Measurements from ENCODE around the gene AXL.

The AXL gene

DNA sequence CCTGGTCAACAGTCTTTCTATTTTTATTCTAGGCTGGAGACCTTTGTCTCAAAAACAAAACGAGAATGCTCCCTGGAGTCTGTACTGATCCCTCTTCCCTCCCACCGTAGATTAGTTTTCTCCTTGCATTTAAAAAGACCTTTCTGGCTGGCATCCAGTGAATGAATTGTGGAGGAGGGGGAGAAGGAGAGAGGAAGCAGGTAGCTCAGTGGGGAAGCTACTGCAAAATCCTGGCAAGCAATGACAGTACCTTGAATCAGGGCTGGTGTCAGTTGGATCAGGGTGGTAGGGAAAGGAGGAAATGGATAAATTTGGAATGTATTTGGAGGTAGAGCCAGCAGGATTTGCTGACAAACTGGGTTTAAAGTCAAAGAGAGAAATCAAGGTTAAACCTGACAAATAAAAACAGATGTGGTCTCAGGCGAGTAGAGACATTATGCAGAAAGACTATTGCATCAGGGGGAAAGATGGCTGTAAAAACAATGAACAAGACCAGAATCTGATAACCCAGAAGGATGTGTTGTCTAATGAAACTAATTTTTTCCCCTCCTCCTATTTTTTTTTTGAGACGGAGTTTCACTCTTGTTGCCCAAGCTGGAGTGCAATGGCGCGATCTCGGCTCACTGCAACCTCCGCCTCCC lies 29.5 kb upstream of the AXL start:
- ATAC-seq (ENCODE audit: insufficient read depth, low read depth) (no peak), DNase-seq (no peak)
- no peaks in the 10 kb centered on the region for H3K36me3 ChIP-seq (ENCODE audit: insufficient read depth, low read length)
- no peaks in the 10 kb centered on the region for H3K27me3 ChIP-seq (ENCODE audit: insufficient read depth, low read length, poor library complexity)
- H3K9me3 ChIP-seq (ENCODE audit: insufficient read depth, low read length, severe bottlenecking): no peaks in the 10 kb centered on the region
- TF ChIP-seq, protein P1, sequence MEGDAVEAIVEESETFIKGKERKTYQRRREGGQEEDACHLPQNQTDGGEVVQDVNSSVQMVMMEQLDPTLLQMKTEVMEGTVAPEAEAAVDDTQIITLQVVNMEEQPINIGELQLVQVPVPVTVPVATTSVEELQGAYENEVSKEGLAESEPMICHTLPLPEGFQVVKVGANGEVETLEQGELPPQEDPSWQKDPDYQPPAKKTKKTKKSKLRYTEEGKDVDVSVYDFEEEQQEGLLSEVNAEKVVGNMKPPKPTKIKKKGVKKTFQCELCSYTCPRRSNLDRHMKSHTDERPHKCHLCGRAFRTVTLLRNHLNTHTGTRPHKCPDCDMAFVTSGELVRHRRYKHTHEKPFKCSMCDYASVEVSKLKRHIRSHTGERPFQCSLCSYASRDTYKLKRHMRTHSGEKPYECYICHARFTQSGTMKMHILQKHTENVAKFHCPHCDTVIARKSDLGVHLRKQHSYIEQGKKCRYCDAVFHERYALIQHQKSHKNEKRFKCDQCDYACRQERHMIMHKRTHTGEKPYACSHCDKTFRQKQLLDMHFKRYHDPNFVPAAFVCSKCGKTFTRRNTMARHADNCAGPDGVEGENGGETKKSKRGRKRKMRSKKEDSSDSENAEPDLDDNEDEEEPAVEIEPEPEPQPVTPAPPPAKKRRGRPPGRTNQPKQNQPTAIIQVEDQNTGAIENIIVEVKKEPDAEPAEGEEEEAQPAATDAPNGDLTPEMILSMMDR (IDR thresholded peaks at IDR 0.05; ENCODE audit: borderline replicate concordance, extremely low read depth, low read length, poor library complexity, severe bottlenecking): no peak
- no peak for TF ChIP-seq EZH2 (IDR thresholded peaks at IDR 0.05; ENCODE audit: borderline replicate concordance, low read depth, low read length, severe bottlenecking)
- no peak overlapping the region for H3K9ac ChIP-seq (ENCODE audit: low read depth, low read length)
- no peak overlapping the region for H3K4me3 ChIP-seq (ENCODE audit: low read depth in 1 of 2, low read length in 2 of 2)
- no peak overlapping the region for H3K4me2 ChIP-seq (ENCODE audit: insufficient read depth, low read length)
- H3K4me1 ChIP-seq (ENCODE audit: insufficient read depth, low read length): peaks cover 4% of the 10 kb centered on the region; the same call in 1 of the 2 replicates
- H3K79me2 ChIP-seq (ENCODE audit: insufficient read depth, low read length): no peaks in the 10 kb centered on the region
- no peak overlapping the region for H3K27ac ChIP-seq (ENCODE audit: low read length)
- no peak overlapping the region for H2AFZ ChIP-seq (ENCODE audit: low read depth, low read length)
- H4K20me1 ChIP-seq (ENCODE audit: insufficient read depth, low read length): no peaks in the 10 kb centered on the region

DNA sequence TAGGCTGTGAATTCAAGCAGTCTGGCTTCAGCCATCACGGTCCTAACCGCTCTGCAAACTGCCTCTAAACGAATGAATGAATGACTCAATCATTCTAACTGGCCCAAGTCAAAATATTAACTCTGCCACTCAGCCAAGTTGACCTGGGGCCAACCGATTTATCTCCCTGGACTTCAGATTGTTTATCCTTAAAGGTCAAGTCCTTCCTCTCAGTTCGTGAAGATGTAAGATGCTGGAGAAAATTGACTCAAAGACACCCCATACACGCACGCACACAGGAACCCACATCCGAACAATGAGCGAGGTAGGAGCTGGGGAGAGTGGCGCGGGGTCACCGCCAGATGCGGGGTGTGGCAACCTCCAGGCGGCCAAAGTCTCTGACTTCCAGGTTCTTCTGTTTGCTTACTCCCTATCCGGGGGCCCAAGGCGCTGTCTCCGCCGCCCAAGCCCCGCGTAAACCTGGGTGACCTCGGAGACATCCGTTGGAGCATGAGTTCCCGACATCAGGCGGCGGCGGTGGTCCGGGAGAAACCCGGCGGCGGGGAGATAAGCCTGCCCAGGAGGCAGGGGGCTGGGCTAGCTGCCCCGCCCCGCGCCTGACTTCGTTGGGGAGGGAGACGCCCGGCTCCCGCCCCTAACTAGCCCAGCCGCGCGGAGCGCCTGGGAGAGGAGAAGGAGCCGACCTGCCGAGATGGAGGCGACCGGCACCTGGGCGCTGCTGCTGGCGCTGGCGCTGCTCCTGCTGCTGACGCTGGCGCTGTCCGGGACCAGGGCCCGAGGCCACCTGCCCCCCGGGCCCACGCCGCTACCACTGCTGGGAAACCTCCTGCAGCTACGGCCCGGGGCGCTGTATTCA lies 26.2 kb upstream of the AXL start, which contains the start of gene CYP2S1:
CYP2S1 (plus strand) TSS at position 646 of the 856 bp plus-strand sequence; CDS start at position 692, 46 bp downstream.
- Histone ChIP-seq H3K36me3 (ENCODE audit: insufficient read depth, low read length) (no peaks in the 10 kb centered on the region), H2AFZ (ENCODE audit: low read depth, low read length) (no peak within 1 kb of the TSS)

DNA sequence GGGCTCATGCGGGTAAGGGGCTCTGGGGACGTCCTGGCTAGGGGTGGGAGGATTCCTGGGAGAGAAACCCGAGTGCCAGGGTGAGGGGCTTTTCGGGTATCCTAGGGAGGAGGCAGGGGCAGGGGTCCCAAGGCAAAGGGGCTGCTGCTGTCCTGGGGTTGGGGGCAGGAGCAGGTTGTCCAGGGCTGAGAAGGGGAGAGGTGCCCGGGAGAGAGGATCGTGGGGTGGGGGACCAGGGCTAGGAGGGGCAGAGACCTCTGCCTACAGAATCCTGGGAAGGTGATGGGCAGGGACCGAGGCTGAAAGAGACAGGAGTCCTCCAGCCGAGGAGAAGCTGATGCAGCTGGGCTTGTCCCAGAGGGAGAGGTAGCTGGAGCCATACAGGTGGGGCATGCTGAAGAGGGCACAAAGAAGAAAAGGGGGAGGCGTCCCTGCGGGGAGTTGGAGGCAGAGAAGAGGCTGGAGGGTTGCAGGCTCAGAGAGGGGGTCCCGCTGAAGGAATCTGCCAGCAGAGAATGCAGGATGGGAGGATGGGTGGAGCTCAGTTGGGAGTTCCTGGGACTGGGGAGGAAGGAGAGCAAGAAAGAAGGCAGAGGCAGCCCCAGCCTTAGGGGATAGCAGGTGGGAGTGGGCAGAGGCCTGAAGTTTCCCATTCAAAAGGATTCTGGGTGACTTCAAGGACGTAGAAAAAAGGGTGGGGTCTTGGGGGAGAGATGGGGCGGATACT lies 25.4 kb upstream of the AXL start:
- no peak overlapping the region for H3K4me2 ChIP-seq (ENCODE audit: insufficient read depth, low read length)

More for the DNA sequence above, 26.2 kb upstream of the AXL start, which contains the start of gene CYP2S1:
- H3K4me3 ChIP-seq (ENCODE audit: low read depth in 1 of 2, low read length in 2 of 2): no peak within 1 kb of the TSS
- ATAC-seq (ENCODE audit: insufficient read depth, low read depth) (no peak), DNase-seq (no peak)
- no peaks in the 10 kb centered on the region for H4K20me1 ChIP-seq (ENCODE audit: insufficient read depth, low read length)
- TF ChIP-seq EZH2 (IDR thresholded peaks at IDR 0.05; ENCODE audit: borderline replicate concordance, low read depth, low read length, severe bottlenecking): no peak
- TF ChIP-seq, protein P1 (IDR thresholded peaks at IDR 0.05; ENCODE audit: borderline replicate concordance, extremely low read depth, low read length, poor library complexity, severe bottlenecking): no peak
- H3K9ac ChIP-seq (ENCODE audit: low read depth, low read length): no peak within 1 kb of the TSS
- H3K4me1 ChIP-seq (ENCODE audit: insufficient read depth, low read length): peaks cover 4% of the 10 kb centered on the region; the same call in 1 of the 2 replicates
- H3K9me3 ChIP-seq (ENCODE audit: insufficient read depth, low read length, severe bottlenecking): no peaks in the 10 kb centered on the region
- H3K4me2 ChIP-seq (ENCODE audit: insufficient read depth, low read length): no peak within 1 kb of the TSS
- H3K79me2 ChIP-seq (ENCODE audit: insufficient read depth, low read length): no peaks in the 10 kb centered on the region
- no peak within 1 kb of the TSS for H3K27ac ChIP-seq (ENCODE audit: low read length)
- H3K27me3 ChIP-seq (ENCODE audit: insufficient read depth, low read length, poor library complexity): no peaks in the 10 kb centered on the region

More for the DNA sequence above, 25.4 kb upstream of the AXL start:
- no peak for DNase-seq
- Histone ChIP-seq H3K9ac (ENCODE audit: low read depth, low read length) (no peak overlapping the region), H4K20me1 (ENCODE audit: insufficient read depth, low read length) (no peaks in the 10 kb centered on the region), H3K4me1 (ENCODE audit: insufficient read depth, low read length) (peaks cover 4% of the 10 kb centered on the region; the same call in 1 of the 2 replicates), H2AFZ (ENCODE audit: low read depth, low read length) (no peak overlapping the region), H3K27me3 (ENCODE audit: insufficient read depth, low read length, poor library complexity) (no peaks in the 10 kb centered on the region), H3K27ac (ENCODE audit: low read length) (no peak overlapping the region), H3K36me3 (ENCODE audit: insufficient read depth, low read length) (no peaks in the 10 kb centered on the region), H3K4me3 (ENCODE audit: low read depth in 1 of 2, low read length in 2 of 2) (no peak overlapping the region), H3K79me2 (ENCODE audit: insufficient read depth, low read length) (no peaks in the 10 kb centered on the region), H3K9me3 (ENCODE audit: insufficient read depth, low read length, severe bottlenecking) (no peaks in the 10 kb centered on the region)
- no peak for TF ChIP-seq EZH2 (IDR thresholded peaks at IDR 0.05; ENCODE audit: borderline replicate concordance, low read depth, low read length, severe bottlenecking)
- TF ChIP-seq, protein P1 (IDR thresholded peaks at IDR 0.05; ENCODE audit: borderline replicate concordance, extremely low read depth, low read length, poor library complexity, severe bottlenecking): no peak
- ATAC-seq (ENCODE audit: insufficient read depth, low read depth): no peak
